Activated T-helper 17 cell treated with anti-CD3 and anti-CD28 coated beads, Interleukin-2, amount 50 U/mL, for 72 hours (primary cell): ENCODE measurements around the gene PRKRIP1. TPM values are rescaled to one million over a fixed set of nuclear protein-coding genes. Genes with fewer than 3 reads are reported as not detected.

ENCODE experiments used
- ATAC-seq: fragments of 150-1000 bp; cut with Tn5 transposase; replicated peaks from 2 replicates; pipeline ENCODE4 v1.10.0; 2021; ENCODE audit warnings: mild to moderate bottlenecking, moderate library complexity
- H3K27ac Mint-ChIP-seq: one replicate; pipeline ENCODE4 v1.8.0; 2022; ENCODE audit warnings: mixed read lengths
- H3K27me3 Mint-ChIP-seq: one replicate; pipeline ENCODE4 v1.8.0; 2022; ENCODE audit warnings: mixed read lengths
- H3K36me3 Mint-ChIP-seq: one replicate; pipeline ENCODE4 v1.8.0; 2022; ENCODE audit warnings: low read depth, mild to moderate bottlenecking, mixed read lengths
- H3K4me1 Mint-ChIP-seq: one replicate; pipeline ENCODE4 v1.8.0; 2022; ENCODE audit warnings: mixed read lengths
- H3K4me3 Mint-ChIP-seq: one replicate; pipeline ENCODE4 v1.8.0; 2022; ENCODE audit warnings: mild to moderate bottlenecking, mixed read lengths
- H3K9me3 Mint-ChIP-seq: one replicate; pipeline ENCODE4 v1.8.0; 2022; ENCODE audit warnings: mixed read lengths
- total RNA-seq, 2 donors: library from RNA; stranded (reverse); gene quantifications; one replicate each; pipeline ENCODE4 v1.2.3, GENCODE V29; 2022

Gene PRKRIP1
- total RNA-seq, 2 donors from 2014 or later = 41.7 to 76.6 TPM

GRCh38 chr7:102431617-102432298 lies 35.6 kb downstream of the PRKRIP1 start:
- Mint-ChIP-seq H3K27ac (peak overlapping the region; percentile 85), H3K27me3 (no peaks in the 10 kb centered on the region), H3K4me3 (peak overlapping the region; percentile 64), H3K9me3 (no peaks in the 10 kb centered on the region), H3K4me1 (peaks cover 26% of the 10 kb centered on the region), H3K36me3 (peaks cover 42% of the 10 kb centered on the region)
- ATAC-seq = peak; percentile 56

DNA sequence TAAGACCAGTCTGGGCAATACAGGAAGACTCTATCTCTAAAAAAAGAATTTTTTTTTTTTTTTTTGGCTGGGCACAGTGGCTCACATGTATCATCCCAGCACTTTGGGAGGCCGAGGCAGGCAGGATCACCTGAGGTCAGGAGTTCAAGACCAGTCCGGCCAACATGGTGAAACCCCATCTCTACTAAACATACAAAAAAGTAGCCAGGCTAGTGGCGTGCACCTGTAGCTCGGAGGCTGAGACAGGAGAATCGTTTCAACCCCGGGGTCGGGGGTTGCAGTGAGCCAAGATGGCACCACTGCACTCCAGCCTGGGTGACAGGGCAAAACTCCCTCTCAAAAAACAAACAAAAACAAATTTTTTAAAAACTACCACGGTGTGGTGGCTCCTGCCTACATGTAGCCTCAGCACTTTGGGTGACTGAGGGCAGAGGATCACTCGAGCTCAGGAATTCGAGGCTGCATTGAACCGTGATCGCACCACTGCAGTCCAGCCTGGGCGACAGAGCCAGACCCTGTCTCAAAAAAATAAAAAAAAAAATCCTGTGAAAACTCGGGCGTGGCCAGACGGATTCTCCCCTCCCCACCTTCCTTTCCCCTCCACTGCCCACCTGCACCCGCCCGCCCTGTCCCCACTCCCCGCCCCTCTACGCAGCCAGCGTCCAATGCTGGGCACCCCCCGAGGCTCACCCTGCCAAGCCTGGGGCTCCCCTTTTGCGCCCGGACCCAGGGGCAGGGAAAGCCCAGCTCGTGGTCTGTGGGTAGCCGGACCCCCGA lies 36.5 kb downstream of the PRKRIP1 start:
- Mint-ChIP-seq H3K4me1 (peaks cover 23% of the 10 kb centered on the region), H3K27me3 (no peaks in the 10 kb centered on the region), H3K9me3 (no peaks in the 10 kb centered on the region), H3K4me3 (peak overlapping the region; percentile 64), H3K36me3 (peaks cover 41% of the 10 kb centered on the region), H3K27ac (peak overlapping the region; percentile 85)
- ATAC-seq = peak; percentile 6

DNA sequence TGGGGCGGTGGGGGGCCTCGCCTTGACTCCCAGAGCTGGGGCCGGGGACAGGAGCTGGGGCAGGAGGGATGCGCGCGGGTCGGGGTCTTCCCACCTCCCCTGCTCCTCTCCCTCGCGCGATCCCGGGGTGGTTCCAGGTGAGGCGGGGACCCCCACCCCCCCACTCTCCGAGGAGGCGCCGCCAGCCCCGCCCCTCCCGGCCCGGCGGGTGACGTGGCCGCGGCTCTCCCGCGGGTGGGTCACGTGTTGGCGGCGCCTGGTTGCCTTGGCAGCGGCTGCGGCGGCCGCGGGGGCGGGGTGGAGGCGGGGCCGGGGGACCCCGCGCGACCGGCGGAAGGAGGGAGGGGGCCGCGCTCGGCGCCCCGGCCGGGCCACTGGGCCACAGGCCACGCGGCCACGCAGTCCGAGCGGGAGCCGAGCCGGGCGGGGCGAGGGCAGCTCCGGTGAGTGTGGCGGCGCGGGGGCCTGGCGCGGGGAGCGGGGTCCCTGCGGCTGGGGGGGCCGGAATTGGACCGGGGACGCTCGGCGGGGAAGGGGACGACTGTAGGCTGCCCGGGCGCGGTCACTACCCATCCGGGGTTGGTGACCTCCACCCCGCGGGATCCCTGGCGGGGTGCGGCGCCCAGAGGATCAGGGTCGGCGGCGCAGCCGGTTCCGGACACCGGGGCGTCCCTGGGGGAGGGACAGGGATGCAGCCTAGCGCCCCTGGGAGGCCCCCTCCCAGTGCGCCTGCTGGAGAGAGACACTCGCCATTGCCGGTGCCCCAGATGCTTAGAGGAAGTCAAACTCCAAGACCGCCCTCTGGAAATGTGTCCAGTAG lies 37.3 kb downstream of the PRKRIP1 start, which contains the start of gene ORAI2:
ORAI2 (plus strand) TSS at position 357 of the 820 bp plus-strand sequence. CDS start 5,382 bp downstream, outside the sequence.
- Mint-ChIP-seq H3K36me3 (peaks cover 41% of the 10 kb centered on the region), H3K4me1 (peaks cover 23% of the 10 kb centered on the region)

DNA sequence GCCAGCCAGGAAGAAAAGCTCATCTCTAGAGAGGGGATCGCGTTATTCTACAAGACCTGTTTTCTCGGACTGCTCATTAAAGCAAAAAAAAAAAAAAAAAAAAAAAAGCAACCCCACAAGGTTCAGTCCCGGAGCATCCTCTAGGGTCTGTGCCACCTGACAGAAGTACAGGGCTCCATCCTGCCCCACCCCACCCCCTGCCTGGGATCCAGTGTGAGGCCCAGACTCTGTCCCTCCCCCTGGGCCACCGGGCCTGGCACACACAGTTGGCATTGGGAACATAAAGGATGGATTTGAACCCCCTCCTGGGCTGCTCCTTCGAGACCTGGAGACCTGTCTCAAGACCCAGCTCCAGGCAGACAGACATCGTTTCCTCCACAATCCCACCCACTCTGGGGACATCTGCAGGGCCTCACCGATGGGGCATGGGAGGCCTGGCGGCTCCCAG lies 37.9 kb downstream of the PRKRIP1 start:
- no peaks in the 10 kb centered on the region for H3K27me3 Mint-ChIP-seq
- peaks cover 44% of the 10 kb centered on the region for H3K36me3 Mint-ChIP-seq

More for the DNA sequence above, 37.3 kb downstream of the PRKRIP1 start, which contains the start of gene ORAI2:
- no peaks in the 10 kb centered on the region for H3K9me3 Mint-ChIP-seq
- peak within 1 kb of the TSS; percentile 94 for H3K27ac Mint-ChIP-seq
- H3K27me3 Mint-ChIP-seq = no peaks in the 10 kb centered on the region
- peak; percentile 74 for ATAC-seq
- peak within 1 kb of the TSS; percentile 88 for H3K4me3 Mint-ChIP-seq

DNA sequence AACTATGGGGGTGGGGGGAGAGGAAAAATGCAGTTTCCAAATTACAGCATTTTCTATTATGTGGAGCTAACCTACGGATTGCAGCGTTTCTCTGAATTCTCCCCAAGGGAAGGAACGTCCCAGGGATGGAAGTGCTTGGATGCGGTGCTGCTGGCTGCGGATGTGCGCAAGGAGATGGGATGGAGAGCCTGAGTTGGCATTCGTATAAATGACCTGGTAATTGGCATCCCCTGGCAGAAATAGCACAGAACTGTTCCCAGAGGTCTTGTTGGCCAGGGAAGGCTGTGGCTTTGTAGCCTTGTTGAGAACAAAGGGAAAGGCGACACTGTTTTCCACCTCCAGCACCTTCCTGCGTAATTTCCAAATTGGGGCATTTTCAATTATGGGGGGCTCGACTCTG lies 40.0 kb downstream of the PRKRIP1 start:
- Mint-ChIP-seq H3K4me3 (no peak overlapping the region), H3K36me3 (peaks cover 49% of the 10 kb centered on the region), H3K27me3 (no peaks in the 10 kb centered on the region), H3K4me1 (peaks cover 7% of the 10 kb centered on the region), H3K9me3 (no peaks in the 10 kb centered on the region), H3K27ac (peak overlapping the region; percentile 94)
- no peak for ATAC-seq

More for the DNA sequence above, 37.9 kb downstream of the PRKRIP1 start:
- Mint-ChIP-seq H3K4me3 (peak overlapping the region; percentile 88), H3K9me3 (no peaks in the 10 kb centered on the region), H3K27ac (peak overlapping the region; percentile 94), H3K4me1 (peaks cover 23% of the 10 kb centered on the region)
- peak; percentile 28 for ATAC-seq

DNA sequence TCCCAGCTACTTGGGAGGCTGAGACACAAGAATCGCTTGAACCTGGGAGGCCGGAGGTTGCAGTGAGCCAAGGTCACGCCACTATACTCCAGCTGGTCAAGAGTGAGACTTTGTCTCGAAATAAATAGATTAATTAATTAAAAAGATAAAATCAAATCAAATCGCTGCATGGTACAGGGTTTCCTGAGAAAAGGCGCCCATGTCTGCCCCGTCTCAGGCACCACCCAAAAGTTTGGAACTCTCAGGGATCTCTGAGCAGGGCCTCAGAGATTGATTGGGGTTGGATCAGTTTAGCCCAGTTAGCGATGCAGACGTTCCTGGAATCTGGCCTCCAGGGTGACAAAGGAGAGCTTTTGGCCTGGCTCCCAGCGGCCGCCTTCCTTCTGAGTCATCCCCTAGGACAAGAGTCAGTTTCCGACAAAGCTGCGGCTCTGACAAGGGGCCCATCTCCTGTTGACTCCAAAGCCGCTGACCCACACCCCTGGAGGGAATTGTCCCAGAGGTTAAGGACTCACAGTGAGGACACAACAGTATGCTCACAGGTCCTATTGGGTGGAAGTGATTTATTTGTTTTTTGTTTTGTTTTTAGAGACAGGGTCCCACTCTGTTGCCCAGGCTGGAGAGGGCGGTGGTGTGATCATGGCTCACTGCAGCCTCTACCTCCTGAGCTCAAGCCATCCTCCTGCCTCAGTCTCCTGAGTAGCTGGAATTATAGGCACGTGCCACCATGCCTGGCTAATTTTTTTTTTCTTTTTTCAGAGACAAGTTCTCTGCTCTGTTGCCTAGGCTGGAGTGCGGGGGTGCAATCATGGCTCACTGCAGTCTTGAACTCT lies 44.0 kb downstream of the PRKRIP1 start:
- Mint-ChIP-seq H3K27ac (no peak overlapping the region), H3K27me3 (no peaks in the 10 kb centered on the region), H3K4me1 (no peaks in the 10 kb centered on the region), H3K36me3 (peaks cover 64% of the 10 kb centered on the region), H3K4me3 (no peak overlapping the region), H3K9me3 (no peaks in the 10 kb centered on the region)
- ATAC-seq = no peak

- no peak overlapping the region for H3K4me3 Mint-ChIP-seq
- H3K36me3 Mint-ChIP-seq = peaks cover 47% of the 10 kb centered on the region
- H3K4me1 Mint-ChIP-seq = no peaks in the 10 kb centered on the region
- H3K27me3 Mint-ChIP-seq = no peaks in the 10 kb centered on the region
- H3K9me3 Mint-ChIP-seq = no peaks in the 10 kb centered on the region
- ATAC-seq = no peak
- peak overlapping the region; percentile 82 for H3K27ac Mint-ChIP-seq
Measured at GRCh38 chr7:102444961-102445673, 49.0 kb downstream of the PRKRIP1 start.

DNA sequence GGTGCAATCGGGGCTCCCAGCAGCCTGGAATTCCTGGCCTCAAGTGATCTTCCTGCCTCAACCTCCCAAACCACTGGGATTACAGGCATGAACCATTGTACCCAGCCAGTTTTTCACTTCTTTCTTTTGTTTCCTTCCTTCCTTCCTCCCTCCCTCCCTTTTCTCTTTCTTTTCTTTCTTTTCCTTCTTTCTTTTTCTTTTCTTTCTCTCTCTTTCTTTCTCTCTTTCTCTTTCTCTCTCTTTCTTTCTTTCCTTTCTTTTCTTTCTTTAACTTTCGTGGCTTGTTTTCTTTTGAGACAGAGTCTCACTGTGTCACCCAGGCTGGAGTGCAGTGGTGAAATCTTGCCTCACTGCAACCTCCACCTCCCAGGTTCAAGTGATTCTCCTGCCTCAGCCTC lies 49.5 kb downstream of the PRKRIP1 start:
- Mint-ChIP-seq H3K4me3 (no peak overlapping the region), H3K4me1 (no peaks in the 10 kb centered on the region), H3K36me3 (peaks cover 45% of the 10 kb centered on the region), H3K27ac (peak overlapping the region; percentile 82), H3K27me3 (no peaks in the 10 kb centered on the region), H3K9me3 (no peaks in the 10 kb centered on the region)
- no peak for ATAC-seq

DNA sequence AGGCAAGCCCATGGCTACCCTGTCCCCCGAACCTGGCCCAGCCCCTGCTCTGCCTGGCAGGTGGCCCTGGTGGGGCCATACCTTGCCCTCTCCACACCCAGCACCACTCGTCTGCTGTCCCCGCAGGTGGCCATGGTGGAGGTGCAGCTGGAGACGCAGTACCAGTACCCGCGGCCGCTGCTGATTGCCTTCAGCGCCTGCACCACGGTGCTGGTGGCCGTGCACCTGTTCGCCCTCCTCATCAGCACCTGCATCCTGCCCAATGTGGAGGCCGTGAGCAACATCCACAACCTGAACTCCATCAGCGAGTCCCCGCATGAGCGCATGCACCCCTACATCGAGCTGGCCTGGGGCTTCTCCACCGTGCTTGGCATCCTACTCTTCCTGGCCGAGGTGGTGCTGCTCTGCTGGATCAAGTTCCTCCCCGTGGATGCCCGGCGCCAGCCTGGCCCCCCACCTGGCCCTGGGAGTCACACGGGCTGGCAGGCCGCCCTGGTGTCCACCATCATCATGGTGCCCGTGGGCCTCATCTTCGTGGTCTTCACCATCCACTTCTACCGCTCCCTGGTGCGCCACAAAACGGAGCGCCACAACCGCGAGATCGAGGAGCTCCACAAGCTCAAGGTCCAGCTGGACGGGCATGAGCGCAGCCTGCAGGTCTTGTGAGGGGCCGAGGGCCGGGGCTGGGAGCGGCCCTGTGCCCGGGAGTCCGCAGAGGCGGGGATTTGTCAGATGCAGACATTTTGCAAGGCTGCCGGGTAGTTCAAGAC lies 50.4 kb downstream of the PRKRIP1 start:
- no peak for ATAC-seq
- Mint-ChIP-seq H3K4me3 (no peak overlapping the region), H3K27ac (no peak overlapping the region), H3K4me1 (no peaks in the 10 kb centered on the region), H3K36me3 (peaks cover 36% of the 10 kb centered on the region), H3K9me3 (no peaks in the 10 kb centered on the region), H3K27me3 (no peaks in the 10 kb centered on the region)

DNA sequence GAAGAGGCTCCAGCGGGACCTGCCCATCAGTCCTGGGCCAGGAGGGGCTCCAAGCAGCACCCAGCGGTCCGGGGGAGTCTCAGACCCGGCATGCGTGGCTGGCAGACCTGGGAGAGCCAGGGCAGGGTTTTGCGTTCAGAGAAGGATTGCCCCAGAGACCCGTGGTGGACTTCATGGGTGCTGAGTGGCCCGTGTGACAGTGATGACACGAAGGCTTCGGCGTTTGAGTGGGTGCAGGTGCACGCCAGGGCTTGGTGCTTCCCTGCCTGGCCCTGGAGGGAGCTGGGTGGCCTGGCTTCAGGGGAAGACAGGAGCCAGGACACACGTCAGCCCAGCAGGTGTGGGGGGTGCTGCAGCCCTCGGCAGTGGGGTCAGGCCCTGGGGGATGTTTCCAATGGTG lies 51.1 kb downstream of the PRKRIP1 start:
- Mint-ChIP-seq H3K9me3 (no peaks in the 10 kb centered on the region), H3K36me3 (peaks cover 28% of the 10 kb centered on the region), H3K27ac (no peak overlapping the region), H3K27me3 (no peaks in the 10 kb centered on the region), H3K4me3 (no peak overlapping the region), H3K4me1 (no peaks in the 10 kb centered on the region)
- ATAC-seq = no peak

DNA sequence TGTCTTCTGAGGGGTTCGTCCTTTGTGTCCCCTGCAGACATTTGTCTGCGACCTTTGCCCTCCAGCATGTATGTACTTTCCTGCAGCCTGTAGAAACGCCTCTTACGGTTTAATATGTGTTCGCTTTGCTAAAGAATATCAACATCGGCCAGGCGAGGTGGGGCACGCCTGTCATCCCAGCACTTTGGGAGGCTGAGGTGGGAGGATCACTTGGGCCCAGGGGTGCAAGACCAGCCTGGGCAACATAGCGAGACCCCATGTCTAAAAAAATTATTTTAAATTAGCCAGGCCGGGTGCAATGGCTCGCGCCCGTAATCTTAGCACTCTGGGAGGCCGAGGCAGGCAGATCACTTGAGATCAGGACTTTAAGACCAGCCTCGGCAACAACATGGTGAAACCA lies 53.0 kb downstream of the PRKRIP1 start:
- no peak for ATAC-seq
- H3K4me1 Mint-ChIP-seq = no peaks in the 10 kb centered on the region
- H3K9me3 Mint-ChIP-seq = no peaks in the 10 kb centered on the region
- H3K36me3 Mint-ChIP-seq = peaks cover 20% of the 10 kb centered on the region
- H3K27ac Mint-ChIP-seq = no peak overlapping the region
- no peaks in the 10 kb centered on the region for H3K27me3 Mint-ChIP-seq
- H3K4me3 Mint-ChIP-seq = no peak overlapping the region

- no peak overlapping the region for H3K27ac Mint-ChIP-seq
- no peaks in the 10 kb centered on the region for H3K27me3 Mint-ChIP-seq
- H3K36me3 Mint-ChIP-seq = peaks cover 15% of the 10 kb centered on the region
- ATAC-seq = peak; percentile 82
- no peaks in the 10 kb centered on the region for H3K4me1 Mint-ChIP-seq
- no peaks in the 10 kb centered on the region for H3K9me3 Mint-ChIP-seq
- H3K4me3 Mint-ChIP-seq = no peak overlapping the region
Measured at GRCh38 chr7:102450242-102450641, 54.1 kb downstream of the PRKRIP1 start.
